Calu3 (cell line): Measurements from ENCODE around the gene SMS. TPM values are rescaled to one million over a fixed set of nuclear protein-coding genes. Genes with fewer than 3 reads are reported as not detected.

Source experiments
- BruUV-seq: library from RNA; stranded (reverse); fragments of 400-500 nt; replicated peaks from 2 replicates; lab custom pipeline; 2021; lab: Mats Ljungman, UMichigan
- CTCF ChIA-PET: fragments of 300-600 bp; sonication (Branson Sonifier 250); formaldehyde crosslinking; loops from one replicate; lab custom pipeline; 2022; ENCODE audit warnings: antibody characterized with exemption; lab: Charles Lee
- DNase-seq: peaks from one replicate; pipeline ENCODE4 v3.0.0; 2022
- H3K27ac Mint-ChIP-seq: one replicate; pipeline ENCODE4 v1.8.0; 2022; ENCODE audit warnings: mixed read lengths; ENCODE audit not compliant: unreplicated experiment
- H3K27me3 Mint-ChIP-seq: one replicate; pipeline ENCODE4 v1.8.0; 2022; ENCODE audit warnings: mixed read lengths; ENCODE audit not compliant: unreplicated experiment
- H3K36me3 Mint-ChIP-seq: one replicate; pipeline ENCODE4 v1.8.0; 2022; ENCODE audit warnings: mild to moderate bottlenecking, moderate library complexity, mixed read lengths; ENCODE audit not compliant: insufficient read depth, unreplicated experiment
- H3K4me1 Mint-ChIP-seq: one replicate; pipeline ENCODE4 v1.8.0; 2022; ENCODE audit warnings: mild to moderate bottlenecking, low read depth, mixed read lengths; ENCODE audit not compliant: unreplicated experiment
- H3K4me3 Mint-ChIP-seq: one replicate; pipeline ENCODE4 v1.8.0; 2022; ENCODE audit warnings: mild to moderate bottlenecking, low read depth, moderate library complexity, mixed read lengths; ENCODE audit not compliant: unreplicated experiment
- H3K9me3 Mint-ChIP-seq: one replicate; pipeline ENCODE4 v1.8.0; 2022; ENCODE audit warnings: low read depth, mixed read lengths; ENCODE audit not compliant: unreplicated experiment
- intact Hi-C: fragments of 100-400 bp; cut with micrococcal nuclease; formaldehyde crosslinking; loops from one replicate; pipeline ENCODE4 v1.10.0; 2022; ENCODE audit not compliant: unreplicated experiment
- total RNA-seq: library from RNA; stranded (reverse); gene quantifications from 2 replicates; pipeline ENCODE4 v1.2.3, GENCODE V29; 2022
- TF ChIP-seq, protein P1 (sequence below): fragments of 200-600 bp; IDR thresholded peaks from one replicate; pipeline ENCODE4 v1.8.0; 2022; ENCODE audit warnings: antibody characterized with exemption; ENCODE audit not compliant: unreplicated experiment

SMS gene
- total RNA-seq, 1 experiment from 2014 or later, result 225 TPM

DNA sequence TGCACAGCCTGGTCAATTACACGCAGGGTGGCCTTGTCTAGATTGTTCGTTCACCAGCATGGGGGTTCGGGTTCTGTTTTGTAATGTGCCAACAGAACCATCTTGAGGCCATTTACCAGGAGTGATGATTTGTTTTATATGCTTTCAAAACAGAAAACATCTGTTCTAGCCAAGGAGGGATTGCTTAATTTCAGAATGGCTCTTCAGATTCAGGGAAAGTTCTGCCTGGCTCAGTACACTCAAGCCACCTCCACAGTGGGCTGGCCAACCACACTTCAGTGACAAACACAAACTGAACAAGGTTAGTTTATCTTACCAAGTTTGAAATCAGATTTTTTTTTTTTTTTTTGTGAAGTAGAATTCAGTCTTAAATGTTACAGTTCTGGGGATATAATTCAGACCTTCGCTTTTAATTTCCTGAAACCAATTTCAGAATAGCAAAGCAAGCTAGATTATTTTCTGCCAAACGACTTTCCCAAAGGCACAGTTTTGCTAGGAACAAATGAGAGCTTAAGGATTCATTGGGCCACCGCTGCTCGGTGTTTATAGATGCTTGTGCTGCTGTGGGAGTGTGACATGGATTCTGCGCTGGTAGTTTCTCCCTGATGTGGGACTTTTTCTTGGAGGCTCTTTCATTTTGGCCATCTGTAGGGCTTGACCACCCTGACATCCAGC lies 23.4 kb downstream of the SMS start:
- no peak for DNase-seq
- TF ChIP-seq, protein P1, sequence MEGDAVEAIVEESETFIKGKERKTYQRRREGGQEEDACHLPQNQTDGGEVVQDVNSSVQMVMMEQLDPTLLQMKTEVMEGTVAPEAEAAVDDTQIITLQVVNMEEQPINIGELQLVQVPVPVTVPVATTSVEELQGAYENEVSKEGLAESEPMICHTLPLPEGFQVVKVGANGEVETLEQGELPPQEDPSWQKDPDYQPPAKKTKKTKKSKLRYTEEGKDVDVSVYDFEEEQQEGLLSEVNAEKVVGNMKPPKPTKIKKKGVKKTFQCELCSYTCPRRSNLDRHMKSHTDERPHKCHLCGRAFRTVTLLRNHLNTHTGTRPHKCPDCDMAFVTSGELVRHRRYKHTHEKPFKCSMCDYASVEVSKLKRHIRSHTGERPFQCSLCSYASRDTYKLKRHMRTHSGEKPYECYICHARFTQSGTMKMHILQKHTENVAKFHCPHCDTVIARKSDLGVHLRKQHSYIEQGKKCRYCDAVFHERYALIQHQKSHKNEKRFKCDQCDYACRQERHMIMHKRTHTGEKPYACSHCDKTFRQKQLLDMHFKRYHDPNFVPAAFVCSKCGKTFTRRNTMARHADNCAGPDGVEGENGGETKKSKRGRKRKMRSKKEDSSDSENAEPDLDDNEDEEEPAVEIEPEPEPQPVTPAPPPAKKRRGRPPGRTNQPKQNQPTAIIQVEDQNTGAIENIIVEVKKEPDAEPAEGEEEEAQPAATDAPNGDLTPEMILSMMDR, result no peak
- intact Hi-C loops, result no loop called here
- no peak overlapping the region for H3K4me3 Mint-ChIP-seq
- BruUV-seq, result no TSS peak
- no peak overlapping the region for H3K27ac Mint-ChIP-seq
- no peaks in the 10 kb centered on the region for H3K9me3 Mint-ChIP-seq
- H3K36me3 Mint-ChIP-seq, result peaks cover 28% of the 10 kb centered on the region
- no peaks in the 10 kb centered on the region for H3K27me3 Mint-ChIP-seq
- peaks cover 37% of the 10 kb centered on the region for H3K4me1 Mint-ChIP-seq
- CTCF ChIA-PET, result interaction anchor here (0.5 to 0.7 kb wide), 2 partner anchors 11 to 12 kb away, joined by 4 to 5 read pairs; no protein-coding TSS in a partner anchor

DNA sequence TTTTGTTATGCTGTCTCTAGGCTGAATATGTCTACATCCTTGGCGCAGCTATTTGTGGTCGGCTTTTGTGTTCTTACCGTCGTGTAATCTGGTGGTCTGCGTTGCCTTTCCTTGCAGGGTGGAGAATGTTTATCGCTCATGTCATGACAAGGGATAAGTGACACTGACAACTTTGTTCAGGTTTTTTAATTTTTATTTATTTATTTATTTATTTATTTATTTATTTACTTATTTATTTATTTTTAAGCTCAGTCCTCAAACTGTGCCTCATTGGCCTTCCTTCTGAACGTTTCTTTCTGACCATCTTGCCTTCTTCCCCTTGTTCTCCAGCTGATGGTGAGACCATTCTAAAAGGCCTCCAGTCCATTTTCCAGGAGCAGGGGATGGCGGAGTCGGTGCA lies 26.4 kb downstream of the SMS start:
- H3K9me3 Mint-ChIP-seq, result no peaks in the 10 kb centered on the region
- no peak overlapping the region for H3K27ac Mint-ChIP-seq
- no peaks in the 10 kb centered on the region for H3K27me3 Mint-ChIP-seq
- BruUV-seq, result no TSS peak
- peaks cover 47% of the 10 kb centered on the region for H3K36me3 Mint-ChIP-seq
- CTCF ChIA-PET, result interaction anchor here (0.5 kb wide), 1 partner anchor 104 kb away, joined by 5 read pairs; no protein-coding TSS in a partner anchor
- H3K4me1 Mint-ChIP-seq, result peaks cover 27% of the 10 kb centered on the region
- H3K4me3 Mint-ChIP-seq, result no peak overlapping the region
- intact Hi-C loops, result no loop called here
- DNase-seq, result no peak
- TF ChIP-seq, protein P1, result no peak

DNA sequence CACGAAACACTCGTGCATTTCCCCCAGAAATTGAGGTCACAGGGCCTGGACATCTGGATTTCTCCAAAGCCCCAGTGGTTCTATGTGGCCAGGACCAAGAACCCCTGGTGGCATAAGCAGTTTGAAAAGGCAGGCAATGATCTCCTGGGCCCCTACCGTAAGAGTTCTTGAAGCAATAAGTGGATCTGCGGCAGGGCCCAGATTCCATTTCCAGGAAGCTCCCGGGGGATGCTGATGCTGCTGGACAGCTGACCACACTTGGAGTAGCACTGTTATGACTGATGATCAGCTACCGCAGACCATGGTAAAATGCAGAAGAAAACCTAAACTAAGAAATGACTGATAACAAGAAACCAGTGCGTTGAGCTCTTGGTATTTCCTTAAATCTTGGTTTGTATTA lies 27.8 kb downstream of the SMS start:
- Mint-ChIP-seq H3K4me3 (no peak overlapping the region), H3K36me3 (peaks cover 61% of the 10 kb centered on the region), H3K27me3 (no peaks in the 10 kb centered on the region), H3K4me1 (peaks cover 37% of the 10 kb centered on the region), H3K9me3 (no peaks in the 10 kb centered on the region), H3K27ac (no peak overlapping the region)
- CTCF ChIA-PET, result no interaction called here
- intact Hi-C loops, result no loop called here
- DNase-seq, result no peak
- TF ChIP-seq, protein P1, result no peak
- BruUV-seq, result no TSS peak

DNA sequence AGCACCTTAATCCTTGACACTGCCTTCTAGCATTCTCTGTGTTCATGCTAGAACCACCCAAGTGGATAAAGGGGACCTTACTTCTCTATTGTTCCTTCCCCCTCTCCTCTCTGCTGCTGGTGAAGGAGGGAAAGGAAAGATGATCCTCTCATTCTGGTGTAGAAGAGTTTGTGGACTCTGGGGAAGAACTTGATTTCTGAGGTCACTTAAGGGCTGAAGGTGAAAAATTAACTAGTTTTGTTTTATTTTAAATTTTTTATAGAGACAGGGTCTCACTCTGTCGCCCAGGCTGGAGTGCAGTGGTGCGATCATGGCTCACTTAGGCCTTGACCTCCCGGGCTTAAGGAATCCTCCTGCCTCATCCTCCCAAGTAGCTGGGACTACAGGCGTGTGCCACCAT lies 29.8 kb downstream of the SMS start:
- H3K4me3 Mint-ChIP-seq, result no peak overlapping the region

More for the DNA sequence above, 29.8 kb downstream of the SMS start:
- Mint-ChIP-seq H3K4me1 (peaks cover 46% of the 10 kb centered on the region), H3K9me3 (no peaks in the 10 kb centered on the region), H3K27me3 (no peaks in the 10 kb centered on the region), H3K36me3 (peaks cover 70% of the 10 kb centered on the region), H3K27ac (peak overlapping the region; percentile 73)
- no TSS peak for BruUV-seq
- DNase-seq, result no peak
- CTCF ChIA-PET, result interaction anchor here (0.7 kb wide), 1 partner anchor 185 kb away, joined by 3 read pairs; no protein-coding TSS in a partner anchor
- TF ChIP-seq, protein P1, result no peak
- intact Hi-C loops, result loop anchor here (5.0 to 10.0 kb wide), 3 partner anchors 43 to 226 kb away; partner anchors contain the start of gene MBTPS2
